Ishikawa (cell line): ENCODE measurements around the gene SHPK.

Experiments
- CEBPB ChIP-seq: IDR thresholded peaks from 2 replicates; pipeline ENCODE4 v1.6.1; 2012
- CREB1 ChIP-seq: IDR thresholded peaks from 2 replicates; pipeline ENCODE4 v1.6.1; 2012; ENCODE audit warnings: low read depth
- EGR1 ChIP-seq: IDR thresholded peaks from 2 replicates; pipeline ENCODE4 v1.6.1; 2012
- EP300 ChIP-seq: IDR thresholded peaks from 2 replicates; pipeline ENCODE4 v1.6.1; 2012; ENCODE audit warnings: borderline replicate concordance
- FOXM1 ChIP-seq: IDR thresholded peaks from 2 replicates; pipeline ENCODE4 v1.6.1; 2012; ENCODE audit warnings: low read depth, borderline replicate concordance
- MAX ChIP-seq: IDR thresholded peaks from 2 replicates; pipeline ENCODE4 v1.6.1; 2012
- NFIC ChIP-seq: IDR thresholded peaks from 2 replicates; pipeline ENCODE4 v1.6.1; 2012
- RAD21 ChIP-seq: IDR thresholded peaks from 2 replicates; pipeline ENCODE4 v1.6.1; 2012; ENCODE audit warnings: low read depth
- REST ChIP-seq: IDR thresholded peaks from 2 replicates; pipeline ENCODE4 v1.6.1; 2012; ENCODE audit warnings: low read depth, mild to moderate bottlenecking
- TAF1 ChIP-seq: IDR thresholded peaks from 2 replicates; pipeline ENCODE4 v1.6.1; 2012; ENCODE audit warnings: low read depth, mild to moderate bottlenecking
- TCF12 ChIP-seq: IDR thresholded peaks from 2 replicates; pipeline ENCODE4 v1.6.1; 2012; ENCODE audit warnings: low read depth
- TEAD4 ChIP-seq: IDR thresholded peaks from 2 replicates; pipeline ENCODE4 v1.6.1; 2012
- USF1 ChIP-seq: IDR thresholded peaks from 2 replicates; pipeline ENCODE4 v1.6.1; 2012
- YY1 ChIP-seq: IDR thresholded peaks from 2 replicates; pipeline ENCODE4 v1.6.1; 2012; ENCODE audit warnings: low read depth
- ZBTB7A ChIP-seq: IDR thresholded peaks from 2 replicates; pipeline ENCODE4 v1.6.1; 2012; ENCODE audit warnings: low read depth

SHPK gene

GRCh38 chr17:3558603-3559269 lies 77.3 kb downstream of the SHPK start:
- TF ChIP-seq FOXM1 (no peak), CEBPB (no peak), TAF1 (no peak), YY1 (no peak), TEAD4 (no peak), ZBTB7A (no peak), CREB1 (no peak), TCF12 (no peak), REST (no peak), MAX (no peak), USF1 (no peak), EGR1 (no peak), NFIC (no peak), EP300 (no peak), RAD21 (no peak)
